C4-2B (cell line): ENCODE measurements around the gene CHST14.

Experiments
- CTCF ChIP-seq: fragments of 450-650 bp; conservative IDR thresholded peaks from 2 replicates; pipeline ENCODE4 v1.5.1; 2017; ENCODE audit warnings: mild to moderate bottlenecking
- ZFX ChIP-seq: fragments of 450-650 bp; IDR thresholded peaks from 2 replicates; pipeline ENCODE4 v1.6.1; 2017

- TF ChIP-seq CTCF (no peak), ZFX (no peak)
These were observed 32.8 kb upstream of the CHST14 start for GRCh38 chr15:40437752-40438687.
